CD4-positive, alpha-beta T cell (primary cell): ENCODE data around the gene VIM. TPM values are rescaled to one million over a fixed set of nuclear protein-coding genes. Genes with fewer than 3 reads are reported as not detected.

ENCODE experiments used
- ATAC-seq: fragments of 200-7000 bp; cut with Tn5 transposase; one replicate; pipeline ENCODE4 v1.10.0; 2022; ENCODE audit warnings: mild to moderate bottlenecking; ENCODE audit not compliant: poor library complexity
- CTCF ChIA-PET: fragments of 350-600 bp; sonication (Branson Sonifier 250); formaldehyde crosslinking; loops from one replicate; lab custom pipeline; 2021; ENCODE audit warnings: antibody characterized with exemption, inconsistent platforms; lab: Charles Lee
- POLR2A ChIA-PET: fragments of 350-600 bp; sonication (Branson Sonifier 250); formaldehyde crosslinking; loops from one replicate; lab custom pipeline; 2021; ENCODE audit warnings: antibody characterized with exemption, inconsistent platforms; lab: Charles Lee
- DNase-seq, 14 experiments: peaks; one replicate each; pipeline ENCODE4 v3.0.0-alpha.2; 2013 to 2020; ENCODE audit warnings: mixed read lengths in 2 of 14
- H3K27ac ChIP-seq, 2 donors: one replicate each; pipeline versions ENCODE4 v1.5.1 to v1.7.0; 2013; ENCODE audit warnings: low read length in 2 of 2, low read depth in 1 of 2, mild to moderate bottlenecking in 1 of 2
- H3K27me3 ChIP-seq, 2 experiments: 1 replicate in 1 of 2; 2 replicates in 1 of 2; pipeline versions ENCODE4 v1.6.1 to v1.7.0; 2013; ENCODE audit warnings: low read length in 2 of 2, control low read depth in 1 of 2, mild to moderate bottlenecking in 1 of 2, moderate library complexity in 1 of 2; ENCODE audit not compliant: insufficient read depth in 2 of 2, control insufficient read depth in 1 of 2
- H3K36me3 ChIP-seq: one replicate; pipeline ENCODE4 v1.6.1; 2013; ENCODE audit warnings: low read length, control low read depth; ENCODE audit not compliant: insufficient read depth
- H3K4me1 ChIP-seq: one replicate; pipeline ENCODE4 v1.6.1; 2013; ENCODE audit warnings: low read length, control low read depth; ENCODE audit not compliant: insufficient read depth
- H3K4me3 ChIP-seq: one replicate; pipeline ENCODE4 v1.5.1; 2013; ENCODE audit warnings: mild to moderate bottlenecking, low read length, moderate library complexity
- H3K9me3 ChIP-seq, 2 experiments: 1 replicate in 1 of 2; 2 replicates in 1 of 2; pipeline versions ENCODE4 v1.6.1 to v1.7.0; 2013; ENCODE audit warnings: low read length in 2 of 2, mild to moderate bottlenecking in 2 of 2, control low read depth in 1 of 2, moderate library complexity in 1 of 2; ENCODE audit not compliant: control insufficient read depth in 1 of 2, insufficient read depth in 1 of 2
- H3K27ac Mint-ChIP-seq: one replicate; pipeline ENCODE4 v1.8.0; 2020; ENCODE audit warnings: mixed read lengths
- H3K27me3 Mint-ChIP-seq: one replicate; pipeline ENCODE4 v1.8.0; 2021; ENCODE audit warnings: mixed read lengths
- H3K36me3 Mint-ChIP-seq: one replicate; pipeline ENCODE4 v1.8.0; 2021; ENCODE audit warnings: low read depth, mixed read lengths
- H3K4me1 Mint-ChIP-seq: one replicate; pipeline ENCODE4 v1.8.0; 2021; ENCODE audit warnings: low read depth, mixed read lengths
- H3K4me3 Mint-ChIP-seq: one replicate; pipeline ENCODE4 v1.8.0; 2020; ENCODE audit warnings: mild to moderate bottlenecking, mixed read lengths
- H3K9me3 Mint-ChIP-seq: one replicate; pipeline ENCODE4 v1.8.0; 2020; ENCODE audit warnings: mixed read lengths
- intact Hi-C, 2 experiments: fragments of 100-400 bp; cut with DNase I in 1 of 2; cut with micrococcal nuclease in 1 of 2; formaldehyde crosslinking; loops; one replicate each; pipeline versions ENCODE4 v1.15.1 to v1.9.0; 2023 to 2025; cut with DNase I, micrococcal nuclease
- total RNA-seq, 174 experiments: library from RNA in 2 of 174; stranded (reverse) in 2 of 174; gene quantifications; one replicate each; pipeline ENCODE4 v1.2.3 and lab custom pipeline; 2021 to 2026
- TF ChIP-seq, protein P1 (sequence below): fragments of 200-600 bp; IDR thresholded peaks from one replicate; pipeline ENCODE4 v1.8.0; 2022; ENCODE audit warnings: antibody characterized with exemption, mild to moderate bottlenecking

Gene VIM
- total RNA-seq, 2 experiments from 2014 or later: 1,576 to 1,603 TPM

DNA sequence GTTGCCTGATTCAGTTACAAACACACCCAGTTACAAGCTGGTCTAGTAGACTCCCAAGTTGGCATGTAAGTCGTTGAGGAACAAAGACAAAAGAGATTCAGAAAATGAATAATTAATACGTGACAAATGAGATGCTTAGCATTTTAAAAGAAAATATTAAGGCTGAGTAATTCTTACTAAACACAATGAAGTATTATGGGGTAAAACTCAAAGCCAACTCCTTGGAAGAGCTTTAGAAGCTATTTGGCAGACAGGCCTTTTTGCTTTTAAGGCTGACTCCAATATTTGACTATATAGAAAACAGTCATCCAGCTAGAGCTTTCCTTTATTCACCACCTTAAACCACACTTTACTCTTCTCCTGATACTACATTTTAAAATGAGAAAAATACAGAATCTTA, 32.0 kb upstream of the VIM start:
- Mint-ChIP-seq H3K9me3 (peaks cover 2% of the 10 kb centered on the region), H3K36me3 (no peaks in the 10 kb centered on the region), H3K4me1 (peaks cover 40% of the 10 kb centered on the region), H3K4me3 (no peak overlapping the region), H3K27ac (peak overlapping the region; percentile 35), H3K27me3 (no peaks in the 10 kb centered on the region)
- TF ChIP-seq, protein P1, sequence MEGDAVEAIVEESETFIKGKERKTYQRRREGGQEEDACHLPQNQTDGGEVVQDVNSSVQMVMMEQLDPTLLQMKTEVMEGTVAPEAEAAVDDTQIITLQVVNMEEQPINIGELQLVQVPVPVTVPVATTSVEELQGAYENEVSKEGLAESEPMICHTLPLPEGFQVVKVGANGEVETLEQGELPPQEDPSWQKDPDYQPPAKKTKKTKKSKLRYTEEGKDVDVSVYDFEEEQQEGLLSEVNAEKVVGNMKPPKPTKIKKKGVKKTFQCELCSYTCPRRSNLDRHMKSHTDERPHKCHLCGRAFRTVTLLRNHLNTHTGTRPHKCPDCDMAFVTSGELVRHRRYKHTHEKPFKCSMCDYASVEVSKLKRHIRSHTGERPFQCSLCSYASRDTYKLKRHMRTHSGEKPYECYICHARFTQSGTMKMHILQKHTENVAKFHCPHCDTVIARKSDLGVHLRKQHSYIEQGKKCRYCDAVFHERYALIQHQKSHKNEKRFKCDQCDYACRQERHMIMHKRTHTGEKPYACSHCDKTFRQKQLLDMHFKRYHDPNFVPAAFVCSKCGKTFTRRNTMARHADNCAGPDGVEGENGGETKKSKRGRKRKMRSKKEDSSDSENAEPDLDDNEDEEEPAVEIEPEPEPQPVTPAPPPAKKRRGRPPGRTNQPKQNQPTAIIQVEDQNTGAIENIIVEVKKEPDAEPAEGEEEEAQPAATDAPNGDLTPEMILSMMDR: no peak
- DNase-seq (no peak), ATAC-seq (no peak)
- intact Hi-C loops: no loop called here
- ChIA-PET POLR2A (interaction anchor here (2.0 kb wide), 1 partner anchor 32 kb away, joined by 6 read pairs; the partner anchor contains the start of gene VIM), CTCF (no interaction called here)
- Histone ChIP-seq H3K36me3 (no peaks in the 10 kb centered on the region), H3K27me3 (no peaks in the 10 kb centered on the region), H3K9me3 (no peaks in the 10 kb centered on the region), H3K4me3 (no peak overlapping the region), H3K4me1 (peaks cover 4% of the 10 kb centered on the region), H3K27ac (no peak overlapping the region)

DNA sequence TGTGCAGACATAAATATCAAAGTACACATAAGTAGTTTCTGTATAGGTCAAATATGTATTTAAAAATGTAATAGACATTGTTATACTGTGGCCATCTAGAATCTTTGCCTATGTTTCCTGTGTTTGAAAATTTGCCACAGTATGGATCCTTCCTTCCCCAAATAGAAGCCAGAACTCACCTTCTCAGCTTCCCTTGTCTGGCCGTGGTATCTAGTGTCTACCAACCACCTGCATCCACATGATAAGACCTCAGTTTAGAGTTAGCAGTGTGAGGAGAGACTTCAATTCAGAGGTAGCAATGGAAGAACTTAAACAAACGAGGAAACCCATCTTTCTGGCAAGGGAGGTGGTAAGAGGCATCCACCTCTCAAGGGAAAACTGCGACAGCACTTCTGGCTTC, 31.5 kb upstream of the VIM start:
- peaks cover 9% of the 10 kb centered on the region for H3K4me1 ChIP-seq
- Mint-ChIP-seq H3K9me3 (peaks cover 2% of the 10 kb centered on the region), H3K4me1 (peaks cover 42% of the 10 kb centered on the region), H3K4me3 (no peak overlapping the region), H3K27ac (peak overlapping the region; percentile 35), H3K27me3 (no peaks in the 10 kb centered on the region), H3K36me3 (no peaks in the 10 kb centered on the region)
- no peak overlapping the region for H3K27ac ChIP-seq
- no peaks in the 10 kb centered on the region for H3K27me3 ChIP-seq
- ATAC-seq (no peak), DNase-seq (no peak)
- ChIA-PET POLR2A (interaction anchor here (0.5 to 2.0 kb wide), 2 partner anchors 31 to 207 kb away, joined by 3 to 6 read pairs; partner anchors contain the start of gene VIM), CTCF (interaction anchor here (1.1 kb wide), 1 partner anchor 34 kb away, joined by 4 read pairs; no protein-coding TSS in a partner anchor)
- TF ChIP-seq, protein P1: no peak
- H3K9me3 ChIP-seq: no peaks in the 10 kb centered on the region
- intact Hi-C loops: no loop called here
- no peaks in the 10 kb centered on the region for H3K36me3 ChIP-seq
- H3K4me3 ChIP-seq: no peak overlapping the region

DNA sequence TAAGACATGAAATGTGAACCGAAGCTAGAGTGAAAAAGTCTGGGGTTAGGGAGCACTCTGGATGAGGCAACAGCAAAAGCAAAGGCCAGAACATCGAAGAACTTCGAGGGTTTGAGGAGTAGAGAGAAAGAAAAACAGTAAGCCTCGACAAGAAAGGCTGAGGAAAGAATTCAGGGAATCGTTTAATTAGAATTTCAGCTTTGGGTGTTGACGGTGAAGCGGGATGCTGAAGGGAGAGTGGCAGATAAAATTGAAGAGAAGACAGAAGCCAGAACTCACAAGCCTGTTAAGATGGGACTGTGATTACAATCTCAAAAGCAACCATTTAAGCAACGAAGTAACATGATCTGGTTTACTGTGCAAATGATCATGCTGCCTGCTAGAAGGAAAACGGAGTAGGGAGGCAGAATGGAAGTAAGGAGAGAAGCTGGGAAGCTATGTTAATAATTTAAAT, 28.7 kb upstream of the VIM start:
- TF ChIP-seq, protein P1: no peak
- no peak overlapping the region for H3K27ac ChIP-seq
- H3K36me3 Mint-ChIP-seq: no peaks in the 10 kb centered on the region
- peak overlapping the region; percentile 65 for H3K4me3 Mint-ChIP-seq
- H3K9me3 Mint-ChIP-seq: no peaks in the 10 kb centered on the region
- H3K36me3 ChIP-seq: no peaks in the 10 kb centered on the region
- ChIA-PET CTCF (interaction anchor here (3.2 kb wide), 1 partner anchor 30 kb away, joined by 47 read pairs; the partner anchor contains the start of gene VIM), POLR2A (interaction anchor here (1.1 to 10.5 kb wide), 2 partner anchors 31 to 358 kb away, joined by 5 to 375 read pairs; partner anchors contain the start of gene VIM)
- no peaks in the 10 kb centered on the region for H3K9me3 ChIP-seq
- no peaks in the 10 kb centered on the region for H3K27me3 Mint-ChIP-seq
- H3K4me1 Mint-ChIP-seq: peaks cover 34% of the 10 kb centered on the region
- H3K4me1 ChIP-seq: peaks cover 13% of the 10 kb centered on the region
- H3K27ac Mint-ChIP-seq: peak overlapping the region; percentile 96
- H3K4me3 ChIP-seq: no peak overlapping the region
- H3K27me3 ChIP-seq: no peaks in the 10 kb centered on the region
- intact Hi-C loops: no loop called here
- DNase-seq: no peak
- ATAC-seq: no peak
